Smooth muscle cell (in vitro differentiated cells): ENCODE measurements around the gene SLC22A17. TPM values are rescaled to one million over a fixed set of nuclear protein-coding genes. Genes with fewer than 3 reads are reported as not detected.

Experiments
- DNase-seq: peaks from one replicate; lab custom pipeline; 2025; ENCODE audit not compliant: unreplicated experiment; lab: John Stamatoyannopoulos, UW
- H2AFZ ChIP-seq: fragments of 200-600 bp; sonication (generic); 2 replicates; pipeline ENCODE4 v1.6.0; 2016; ENCODE audit warnings: antibody characterized with exemption, low read depth, mild to moderate bottlenecking
- H3F3A ChIP-seq: fragments of 200-600 bp; sonication (generic); 2 replicates; pipeline ENCODE4 v1.6.0; 2017; ENCODE audit warnings: antibody characterized with exemption, low read depth
- H3K27ac ChIP-seq: fragments of 200-600 bp; sonication (generic); 2 replicates; pipeline ENCODE4 v1.5.1; 2016; ENCODE audit warnings: low read depth, mild to moderate bottlenecking
- H3K27me3 ChIP-seq: fragments of 200-600 bp; sonication (generic); 2 replicates; pipeline ENCODE4 v1.6.1; 2016; ENCODE audit warnings: low read depth, mild to moderate bottlenecking
- H3K36me3 ChIP-seq: fragments of 200-600 bp; sonication (generic); 2 replicates; pipeline ENCODE4 v1.5.1; 2016; ENCODE audit warnings: low read depth
- H3K4me1 ChIP-seq: fragments of 200-600 bp; sonication (generic); 2 replicates; pipeline ENCODE4 v1.5.1; 2016; ENCODE audit warnings: low read depth
- H3K4me2 ChIP-seq: fragments of 200-600 bp; sonication (generic); 2 replicates; pipeline ENCODE4 v1.6.0; 2016; ENCODE audit warnings: mild to moderate bottlenecking
- H3K4me3 ChIP-seq: fragments of 200-600 bp; sonication (generic); 2 replicates; pipeline ENCODE4 v1.5.1; 2016; ENCODE audit warnings: mild to moderate bottlenecking
- H3K79me2 ChIP-seq: fragments of 200-600 bp; sonication (generic); 2 replicates; pipeline ENCODE4 v1.6.0; 2016; ENCODE audit warnings: low read depth, mild to moderate bottlenecking
- H3K9ac ChIP-seq: fragments of 200-600 bp; sonication (generic); 2 replicates; pipeline ENCODE4 v1.6.0; 2016; ENCODE audit warnings: low read depth
- H3K9me3 ChIP-seq: fragments of 200-600 bp; sonication (generic); replicated peaks from 2 replicates; pipeline ENCODE4 v1.5.1; 2016; ENCODE audit warnings: low read depth
- H4K20me1 ChIP-seq: fragments of 200-600 bp; sonication (generic); 2 replicates; pipeline ENCODE4 v1.6.0; 2016; ENCODE audit warnings: low read depth
- WGBS: methylation state at CpG from one replicate; pipeline ENCODE4 v1.1.7; 2016; ENCODE audit warnings: low lambda C conversion rate; 5-methylcytosine and 5-hydroxymethylcytosine counted together
- microRNA counts: library from miRNA; unstranded; fragments of <30 nt; microRNA quantifications from one replicate; lab custom pipeline; 2016
- microRNA-seq: library from miRNA; unstranded; fragments of <30 nt; microRNA quantifications from one replicate; pipeline ENCODE4, GENCODE V29; 2016; ENCODE audit warnings: borderline number of aligned reads
- polyA plus RNA-seq: library from polyadenylated mRNA; unstranded; fragments of >200 nt; fragmentation: Nextera tagmentation; extraction: Ambion mirVana; gene quantifications from 2 replicates; pipeline ENCODE4 v1.2.1, GENCODE V29; 2016
- small RNA-seq: library from RNA; depleted of rRNA; stranded (forward); fragments of <200 nt; gene quantifications from one replicate; pipeline ENCODE3, GENCODE V24; 2014
- total RNA-seq: library from RNA; depleted of rRNA; stranded (reverse); fragments of >200 nt; gene quantifications from 2 replicates; pipeline ENCODE4 v1.2.3, GENCODE V29; 2014
- TF ChIP-seq, protein P1 (sequence below): fragments of 200-600 bp; sonication (generic); IDR thresholded peaks from 2 replicates; pipeline ENCODE4 v1.5.1; 2017; ENCODE audit warnings: borderline replicate concordance, mild to moderate bottlenecking, antibody characterized with exemption; ENCODE audit not compliant: insufficient read depth, poor library complexity, severe bottlenecking

Gene SLC22A17
- total and polyA plus RNA-seq, 2 experiments from 2014 or later: 81.0 to 127 TPM

DNA sequence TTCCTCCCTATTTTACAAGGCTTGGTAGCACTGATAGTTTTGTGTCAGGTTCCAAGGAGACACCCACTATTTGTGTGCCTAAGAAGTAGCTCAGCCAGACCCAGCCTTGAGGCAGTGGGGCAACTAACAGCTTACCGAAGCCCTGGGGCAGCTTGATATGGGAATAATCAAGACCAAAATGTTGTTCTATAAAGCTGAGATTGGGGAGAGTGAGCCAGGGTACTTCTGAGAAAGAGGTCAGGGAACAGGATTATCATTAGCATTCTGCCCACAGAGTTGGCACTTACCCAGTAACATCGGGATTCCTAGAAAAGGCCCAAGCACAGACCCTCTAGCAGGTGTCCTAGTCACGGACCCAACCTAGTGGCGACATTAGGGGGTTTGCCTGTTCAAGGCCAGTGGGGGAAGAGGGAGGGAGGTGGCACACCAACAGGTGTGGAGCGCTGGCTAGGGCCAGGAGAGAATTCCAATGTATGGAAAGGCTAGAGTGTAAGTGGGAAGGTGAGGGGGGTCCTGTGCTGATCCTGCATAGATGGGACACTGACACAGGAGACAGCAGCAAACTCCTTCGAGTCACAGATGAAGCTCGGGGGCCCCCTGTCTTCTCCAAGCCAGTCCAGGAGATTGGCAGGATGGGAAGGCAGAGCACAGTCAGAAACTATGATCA, 54.9 kb downstream of the SLC22A17 start:
- Histone ChIP-seq H4K20me1 (no peaks in the 10 kb centered on the region), H3K36me3 (no peaks in the 10 kb centered on the region), H3K9ac (no peak overlapping the region), H3K4me3 (no peak overlapping the region), H3K4me1 (peaks cover 5% of the 10 kb centered on the region), H2AFZ (no peak overlapping the region), H3K9me3 (no peaks in the 10 kb centered on the region), H3K27me3 (no peaks in the 10 kb centered on the region), H3K27ac (no peak overlapping the region), H3K4me2 (no peak overlapping the region), H3K79me2 (no peaks in the 10 kb centered on the region), H3F3A (peaks cover 8% of the 10 kb centered on the region)
- no peak for DNase-seq
- TF ChIP-seq, protein P1, sequence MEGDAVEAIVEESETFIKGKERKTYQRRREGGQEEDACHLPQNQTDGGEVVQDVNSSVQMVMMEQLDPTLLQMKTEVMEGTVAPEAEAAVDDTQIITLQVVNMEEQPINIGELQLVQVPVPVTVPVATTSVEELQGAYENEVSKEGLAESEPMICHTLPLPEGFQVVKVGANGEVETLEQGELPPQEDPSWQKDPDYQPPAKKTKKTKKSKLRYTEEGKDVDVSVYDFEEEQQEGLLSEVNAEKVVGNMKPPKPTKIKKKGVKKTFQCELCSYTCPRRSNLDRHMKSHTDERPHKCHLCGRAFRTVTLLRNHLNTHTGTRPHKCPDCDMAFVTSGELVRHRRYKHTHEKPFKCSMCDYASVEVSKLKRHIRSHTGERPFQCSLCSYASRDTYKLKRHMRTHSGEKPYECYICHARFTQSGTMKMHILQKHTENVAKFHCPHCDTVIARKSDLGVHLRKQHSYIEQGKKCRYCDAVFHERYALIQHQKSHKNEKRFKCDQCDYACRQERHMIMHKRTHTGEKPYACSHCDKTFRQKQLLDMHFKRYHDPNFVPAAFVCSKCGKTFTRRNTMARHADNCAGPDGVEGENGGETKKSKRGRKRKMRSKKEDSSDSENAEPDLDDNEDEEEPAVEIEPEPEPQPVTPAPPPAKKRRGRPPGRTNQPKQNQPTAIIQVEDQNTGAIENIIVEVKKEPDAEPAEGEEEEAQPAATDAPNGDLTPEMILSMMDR: no peak
- 95% methylated on average over 7 of the region's 7 CpGs for WGBS

DNA sequence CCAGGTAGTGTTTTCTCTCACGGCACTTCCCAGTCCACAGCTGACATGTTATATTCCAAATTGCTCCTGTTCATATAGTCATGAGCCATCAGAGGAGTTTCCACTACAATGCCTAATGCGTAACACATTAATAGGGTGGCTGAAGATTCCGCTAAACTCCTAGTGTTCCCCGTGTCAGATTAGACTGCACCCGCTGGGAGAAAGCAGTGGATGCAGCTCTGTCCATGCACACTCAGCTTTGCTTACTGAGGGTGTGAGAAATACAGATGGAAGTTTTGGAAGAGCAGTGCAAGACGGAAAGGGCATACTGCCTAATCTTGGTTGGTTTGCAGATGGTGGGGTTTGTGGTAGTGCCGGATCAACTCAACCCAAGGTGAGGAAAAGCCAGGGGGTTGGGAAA, 55.6 kb downstream of the SLC22A17 start:
- no peaks in the 10 kb centered on the region for H3K27me3 ChIP-seq
- TF ChIP-seq, protein P1: no peak
- no peaks in the 10 kb centered on the region for H4K20me1 ChIP-seq
- H3K9me3 ChIP-seq: no peaks in the 10 kb centered on the region
- H3F3A ChIP-seq: peaks cover 2% of the 10 kb centered on the region
- no peak overlapping the region for H2AFZ ChIP-seq
- H3K4me3 ChIP-seq: no peak overlapping the region
- H3K4me1 ChIP-seq: peaks cover 5% of the 10 kb centered on the region
- DNase-seq: no peak
- no peaks in the 10 kb centered on the region for H3K36me3 ChIP-seq
- H3K27ac ChIP-seq: no peak overlapping the region
- no peak overlapping the region for H3K4me2 ChIP-seq
- H3K9ac ChIP-seq: no peak overlapping the region
- H3K79me2 ChIP-seq: no peaks in the 10 kb centered on the region
- WGBS: 91% methylated on average over 7 of the region's 7 CpGs

MicroRNA genes within 50 kb of the gene (microRNA counts, 767-probe panel; counts per million panel counts)
- 183 counts per million for microRNA hsa-miR-208a (lab: Ali Mortazavi, UCI)

Small RNA genes lying within 50 kb of the gene (microRNA-seq; reads per million reads assigned to microRNA genes)
- gene MIR208A: not detected

Small RNA genes lying within 50 kb of the gene (small RNA-seq; reads per million reads assigned to genes)
- gene MIR208A: not detected

Other genes starting within 250 kb of the SLC22A17 start
- gene CIROP, start 247.9 kb downstream of the SLC22A17 start, total RNA-seq: not detected in 2 replicates
- gene CIROP, start 247.9 kb downstream of the SLC22A17 start, polyA plus RNA-seq: not detected in 2 replicates
- gene CEBPE, start 233.6 kb downstream of the SLC22A17 start, total RNA-seq: not detected in 2 replicates
- not detected in 2 replicates for gene CEBPE, start 233.6 kb downstream of the SLC22A17 start, polyA plus RNA-seq
- 16.4 and 18.9 TPM in 2 replicates for gene SLC7A8, start 169.2 kb downstream of the SLC22A17 start, total RNA-seq
- 26.0 and 29.1 TPM in 2 replicates for gene SLC7A8, start 169.2 kb downstream of the SLC22A17 start, polyA plus RNA-seq
- not detected in 2 replicates for gene RNF212B, start 115.0 kb downstream of the SLC22A17 start, total RNA-seq
- gene RNF212B, start 115.0 kb downstream of the SLC22A17 start, polyA plus RNA-seq: not detected in 2 replicates
- gene HOMEZ, start 66.8 kb downstream of the SLC22A17 start, total RNA-seq: 5.0 and 5.4 TPM in 2 replicates
- gene HOMEZ, start 66.8 kb downstream of the SLC22A17 start, polyA plus RNA-seq: 4.9 and 5.1 TPM in 2 replicates
- 1.7 and 2.0 TPM in 2 replicates for gene PPP1R3E, start 50.0 kb downstream of the SLC22A17 start, total RNA-seq
- 0.71 and 1.5 TPM in 2 replicates for gene PPP1R3E, start 50.0 kb downstream of the SLC22A17 start, polyA plus RNA-seq
- gene BCL2L2, start 46.1 kb downstream of the SLC22A17 start, total RNA-seq: 11.7 and 13.2 TPM in 2 replicates
- gene BCL2L2, start 46.1 kb downstream of the SLC22A17 start, polyA plus RNA-seq: 1.6 and 2.0 TPM in 2 replicates
- gene PABPN1, start 31.4 kb downstream of the SLC22A17 start, total RNA-seq: 48.3 and 52.3 TPM in 2 replicates
- 139 and 156 TPM in 2 replicates for gene PABPN1, start 31.4 kb downstream of the SLC22A17 start, polyA plus RNA-seq
- gene EFS, start 12.3 kb upstream of the SLC22A17 start, total RNA-seq: 16.2 and 23.9 TPM in 2 replicates
- 41.3 and 43.9 TPM in 2 replicates for gene EFS, start 12.3 kb upstream of the SLC22A17 start, polyA plus RNA-seq
- gene IL25, start 19.9 kb upstream of the SLC22A17 start, total RNA-seq: not detected in 2 replicates
- gene IL25, start 19.9 kb upstream of the SLC22A17 start, polyA plus RNA-seq: not detected in 2 replicates
- not detected in 2 replicates for gene CMTM5, start 24.2 kb upstream of the SLC22A17 start, total RNA-seq
- gene CMTM5, start 24.2 kb upstream of the SLC22A17 start, polyA plus RNA-seq: 0.59 TPM in 1 of 2 replicates, not detected in the other
- gene MYH6, start 55.4 kb upstream of the SLC22A17 start, total RNA-seq: not detected in 2 replicates
- gene MYH6, start 55.4 kb upstream of the SLC22A17 start, polyA plus RNA-seq: 0.23 and 0.53 TPM in 2 replicates
- not detected in 2 replicates for gene MYH7, start 82.8 kb upstream of the SLC22A17 start, total RNA-seq
- gene MYH7, start 82.8 kb upstream of the SLC22A17 start, polyA plus RNA-seq: 0.02 TPM in 1 of 2 replicates, not detected in the other
- 43.2 and 52.0 TPM in 2 replicates for gene NGDN, start 116.8 kb upstream of the SLC22A17 start, total RNA-seq
- gene NGDN, start 116.8 kb upstream of the SLC22A17 start, polyA plus RNA-seq: 58.0 and 59.6 TPM in 2 replicates
- gene ZFHX2, start 198.9 kb upstream of the SLC22A17 start, total RNA-seq: 0.13 and 0.27 TPM in 2 replicates
- gene ZFHX2, start 198.9 kb upstream of the SLC22A17 start, polyA plus RNA-seq: 1.4 and 1.6 TPM in 2 replicates
- gene THTPA, start 203.4 kb upstream of the SLC22A17 start, total RNA-seq: 5.7 and 10.2 TPM in 2 replicates
- gene THTPA, start 203.4 kb upstream of the SLC22A17 start, polyA plus RNA-seq: 6.1 and 7.3 TPM in 2 replicates
- gene AP1G2, start 214.9 kb upstream of the SLC22A17 start, total RNA-seq: 45.4 and 59.3 TPM in 2 replicates
- gene AP1G2, start 214.9 kb upstream of the SLC22A17 start, polyA plus RNA-seq: 62.4 and 109 TPM in 2 replicates
- gene JPH4, start 225.9 kb upstream of the SLC22A17 start, total RNA-seq: 0.54 and 2.4 TPM in 2 replicates
- not detected in 2 replicates for gene JPH4, start 225.9 kb upstream of the SLC22A17 start, polyA plus RNA-seq